ENCODE results near the gene AHDC1. TPM values are rescaled to one million over a fixed set of nuclear protein-coding genes. Genes with fewer than 3 reads are reported as not detected.

Gene AHDC1
- total and polyA plus RNA-seq, 2 of the 13 experiments (the other 11 are each of a cell fraction or from before 2014, with no cell fraction given), result 1.0 to 2.7 TPM

- TF ChIP-seq ZNF18 (CRISPR knock-in tag; IDR thresholded peaks at IDR 0.05; ENCODE audit: insufficient replicate concordance) (peak; percentile 92), PLRG1 (conservative IDR thresholded peaks at IDR 0.05) (no peak)
These were observed 61.3 kb downstream of the AHDC1 start (continued) for GRCh38 chr1:27542463-27543273.

GRCh38 chr1:27539901-27540861, 63.8 kb downstream of the AHDC1 start:
- in situ Hi-C loops (cut with HindIII; ENCODE audit: extremely low pct_ligation_motif_present, low pct_unique_long_range_greater_than_20kb), result no loop called here
- ChIA-PET CTCF (ENCODE audit: low intra/inter-chr PET ratio, low total read pairs) (no interaction called here), POLR2A (no interaction called here)
- Histone ChIP-seq H2AFZ (ENCODE audit: low read length) (no peak overlapping the region), H3K79me2 (ENCODE audit: insufficient read depth, low read length) (peaks cover 8% of the 10 kb centered on the region), H3K9ac (ENCODE audit: insufficient read depth, low read depth, low read length) (no peak overlapping the region), H3K4me3 (replicated peaks in 1 of 3; ENCODE audit: insufficient read depth in 1 of 3, low read depth in 2 of 3, low read length in 3 of 3) (no peak overlapping the region), H3K27me3 (ENCODE audit: control insufficient read depth in 1 of 2, insufficient read depth in 2 of 2, low read length in 2 of 2) (no peaks in the 10 kb centered on the region), H3K4me2 (ENCODE audit: low read depth, low read length) (no peak overlapping the region), H3K36me3 (replicated peaks in 1 of 2; ENCODE audit: control insufficient read depth in 1 of 2, insufficient read depth in 2 of 2, low read length in 2 of 2) (no peaks in the 10 kb centered on the region; a peak in 2 of 5 replicates), H3K9me3 (ENCODE audit: low read length) (no peaks in the 10 kb centered on the region), H3K4me1 (ENCODE audit: insufficient read depth, low read length) (peaks cover 56% of the 10 kb centered on the region), H4K20me1 (ENCODE audit: insufficient read depth, low read length) (no peaks in the 10 kb centered on the region), H3K27ac (ENCODE audit: extremely low read length, insufficient read depth, low read length) (peak overlapping the region; percentile 16)
- TF ChIP-seq DNMT1 (CRISPR knock-in tag; IDR thresholded peaks at IDR 0.05) (no peak), FOXA3 (CRISPR knock-in tag; IDR thresholded peaks at IDR 0.05) (peak; percentile 16; the same call in 1 of the 2 replicates), RXRA (CRISPR knock-in tag; IDR thresholded peaks at IDR 0.05) (no peak), ZNF281 (CRISPR knock-in tag; IDR thresholded peaks at IDR 0.05; ENCODE audit: borderline replicate concordance) (peak; percentile 60; the same call in 1 of the 2 replicates), SNAPC5 (CRISPR knock-in tag; IDR thresholded peaks at IDR 0.05; ENCODE audit: borderline replicate concordance) (no peak), ZNF780A (CRISPR knock-in tag; IDR thresholded peaks at IDR 0.05) (no peak), PHF21A (CRISPR knock-in tag; IDR thresholded peaks at IDR 0.05) (peak; percentile 68), ZFX (CRISPR knock-in tag; IDR thresholded peaks at IDR 0.05; ENCODE audit: low read depth) (0 out of 2 replicates have a peak, but pooled peaks have one; percentile 20), ELF3 (CRISPR knock-in tag; IDR thresholded peaks at IDR 0.05) (peak; percentile 58), TFAP4 (IDR thresholded peaks at IDR 0.05; ENCODE audit: borderline replicate concordance, low read depth) (peak; percentile 11; the same call in 1 of the 2 replicates), ZSCAN22 (CRISPR knock-in tag; IDR thresholded peaks at IDR 0.05) (no peak), NCOA1 (CRISPR knock-in tag; IDR thresholded peaks at IDR 0.05) (no peak)
- 83% methylated on average over 9 of the region's 9 CpGs for WGBS (ENCODE audit: low lambda C conversion rate)
- FAIRE-seq, result no peak
- ATAC-seq, result no peak
- BruUV-seq (replicated peaks), result no TSS peak
- DNase-seq (ENCODE audit: low spot score), result no peak
- intact Hi-C loops (cut with micrococcal nuclease; ENCODE audit: unreplicated experiment), result no loop called here

Data from HepG2 (cell line).